Measurements from ENCODE around the gene TMEM123. TPM values are rescaled to one million over a fixed set of nuclear protein-coding genes. Genes with fewer than 3 reads are reported as not detected.
"Not testable (repeated sequence)": the region's sequence is repeated elsewhere in the genome, so short reads cannot be mapped to it uniquely, and the experiment has no call there.

Gene TMEM123
- polyA plus RNA-seq, 3 donors: 68.7 to 368 (median 263) TPM

GRCh38 chr11:102375720-102376399, 76.7 kb downstream of the TMEM123 start:
- Histone ChIP-seq H3K9me3 (replicated peaks in 1 of 2; ENCODE audit: control insufficient read depth in 1 of 2, insufficient read depth in 1 of 2, low read length in 2 of 2) (no peaks in the 10 kb centered on the region), H3K79me2 (ENCODE audit: insufficient read depth, low read length) (peaks cover 6% of the 10 kb centered on the region), H3K27ac (ENCODE audit: low read depth in 1 of 2, low read length in 2 of 2) (no peak overlapping the region), H3K36me3 (replicated peaks in 1 of 2; ENCODE audit: control insufficient read depth in 1 of 2, insufficient read depth in 2 of 2, low read length in 2 of 2) (peaks cover 42 to 62% of the 10 kb centered on the region in 2 donors), H3K27me3 (ENCODE audit: control insufficient read depth in 2 of 2, insufficient read depth in 2 of 2, low read length in 2 of 2) (no peaks in the 10 kb centered on the region), H3K4me2 (replicated peaks; ENCODE audit: extremely low read depth, low read length, poor library complexity, severe bottlenecking) (no peak overlapping the region), H3K9ac (ENCODE audit: insufficient read depth, low read length, poor library complexity, severe bottlenecking) (no peak overlapping the region), H3K4me1 (ENCODE audit: control insufficient read depth in 1 of 2, insufficient read depth in 2 of 2, low read length in 2 of 2) (no peaks in the 10 kb centered on the region), H2AFZ (ENCODE audit: insufficient read depth, low read depth, low read length, poor library complexity, severe bottlenecking) (no peak overlapping the region), H3K4me3 (replicated peaks in 1 of 3; ENCODE audit: low read depth in 2 of 3, low read length in 3 of 3) (no peak overlapping the region), H4K20me1 (ENCODE audit: insufficient read depth, low read length) (peaks cover 28% of the 10 kb centered on the region)
- WGBS (ENCODE audit: insufficient coverage): 100% methylated on average over 1 of the region's 5 CpGs
- Mint-ChIP-seq H3K9me3 (peaks cover 0 to 1% (median 0%) of the 10 kb centered on the region in 7 donors), H3K27ac (peak overlapping the region in 1 of 7 donors; percentile 3), H3K4me3 (no peak overlapping the region), H3K27me3 (ENCODE audit: low read depth in 3 of 3) (peaks cover 0 to 2% (median 0%) of the 10 kb centered on the region in 3 donors), H3K4me1 (peaks cover 2% of the 10 kb centered on the region), H3K36me3 (peaks cover 59 to 72% of the 10 kb centered on the region in 2 donors)
- TF ChIP-seq CTCF (IDR thresholded peaks at IDR 0.05): no peak
- DNase-seq: no peak
- intact Hi-C loops (cut with micrococcal nuclease): no loop called here

GRCh38 chr11:102374633-102375424, 77.7 kb downstream of the TMEM123 start:
- H3K79me2 ChIP-seq (ENCODE audit: insufficient read depth, low read length); H3K9me3 Mint-ChIP-seq; H3K27ac ChIP-seq (ENCODE audit: low read depth in 1 of 2, low read length in 2 of 2); intact Hi-C loops (cut with micrococcal nuclease); H3K27me3 ChIP-seq (ENCODE audit: control insufficient read depth in 2 of 2, insufficient read depth in 2 of 2, low read length in 2 of 2); H3K4me3 ChIP-seq (replicated peaks in 1 of 3; ENCODE audit: low read depth in 2 of 3, low read length in 3 of 3); H3K4me2 ChIP-seq (replicated peaks; ENCODE audit: extremely low read depth, low read length, poor library complexity, severe bottlenecking); DNase-seq; H3K9ac ChIP-seq (ENCODE audit: insufficient read depth, low read length, poor library complexity, severe bottlenecking); H3K27ac Mint-ChIP-seq; H3K4me1 Mint-ChIP-seq; H2AFZ ChIP-seq (ENCODE audit: insufficient read depth, low read depth, low read length, poor library complexity, severe bottlenecking); H3K4me1 ChIP-seq (ENCODE audit: control insufficient read depth in 1 of 2, insufficient read depth in 2 of 2, low read length in 2 of 2); H3K27me3 Mint-ChIP-seq (ENCODE audit: low read depth in 3 of 3); H3K4me3 Mint-ChIP-seq; H3K9me3 ChIP-seq (replicated peaks in 1 of 2; ENCODE audit: control insufficient read depth in 1 of 2, insufficient read depth in 1 of 2, low read length in 2 of 2): not testable (repeated sequence)
- H4K20me1 ChIP-seq (ENCODE audit: insufficient read depth, low read length): peaks cover 28% of the 10 kb centered on the region
- H3K36me3 Mint-ChIP-seq: peaks cover 51 to 62% of the 10 kb centered on the region in 2 donors
- over 99% methylated on average over 18 of the region's 31 CpGs for WGBS (ENCODE audit: insufficient coverage)
- H3K36me3 ChIP-seq (replicated peaks in 1 of 2; ENCODE audit: control insufficient read depth in 1 of 2, insufficient read depth in 2 of 2, low read length in 2 of 2): peaks cover 34 to 52% of the 10 kb centered on the region in 2 donors

Data from CD14-positive monocyte (primary cell).